Measurements from ENCODE around the gene ADAMTS4.

Gene ADAMTS4

GRCh38 chr1:161159087-161159912 lies 39.6 kb downstream of the ADAMTS4 start, which contains the start of gene USP21:
Gene USP21 (plus strand): TSS chr1:161159500. CDS start chr1:161160641, 1,141 bp downstream.
- peak; percentile 100 for DNase-seq (ENCODE audit: insufficient read length, low spot score)
- TF ChIP-seq, protein P1, sequence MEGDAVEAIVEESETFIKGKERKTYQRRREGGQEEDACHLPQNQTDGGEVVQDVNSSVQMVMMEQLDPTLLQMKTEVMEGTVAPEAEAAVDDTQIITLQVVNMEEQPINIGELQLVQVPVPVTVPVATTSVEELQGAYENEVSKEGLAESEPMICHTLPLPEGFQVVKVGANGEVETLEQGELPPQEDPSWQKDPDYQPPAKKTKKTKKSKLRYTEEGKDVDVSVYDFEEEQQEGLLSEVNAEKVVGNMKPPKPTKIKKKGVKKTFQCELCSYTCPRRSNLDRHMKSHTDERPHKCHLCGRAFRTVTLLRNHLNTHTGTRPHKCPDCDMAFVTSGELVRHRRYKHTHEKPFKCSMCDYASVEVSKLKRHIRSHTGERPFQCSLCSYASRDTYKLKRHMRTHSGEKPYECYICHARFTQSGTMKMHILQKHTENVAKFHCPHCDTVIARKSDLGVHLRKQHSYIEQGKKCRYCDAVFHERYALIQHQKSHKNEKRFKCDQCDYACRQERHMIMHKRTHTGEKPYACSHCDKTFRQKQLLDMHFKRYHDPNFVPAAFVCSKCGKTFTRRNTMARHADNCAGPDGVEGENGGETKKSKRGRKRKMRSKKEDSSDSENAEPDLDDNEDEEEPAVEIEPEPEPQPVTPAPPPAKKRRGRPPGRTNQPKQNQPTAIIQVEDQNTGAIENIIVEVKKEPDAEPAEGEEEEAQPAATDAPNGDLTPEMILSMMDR (IDR thresholded peaks at IDR 0.05; ENCODE audit: insufficient read depth, missing control alignments), result no peak
- no peak for FAIRE-seq

DNA sequence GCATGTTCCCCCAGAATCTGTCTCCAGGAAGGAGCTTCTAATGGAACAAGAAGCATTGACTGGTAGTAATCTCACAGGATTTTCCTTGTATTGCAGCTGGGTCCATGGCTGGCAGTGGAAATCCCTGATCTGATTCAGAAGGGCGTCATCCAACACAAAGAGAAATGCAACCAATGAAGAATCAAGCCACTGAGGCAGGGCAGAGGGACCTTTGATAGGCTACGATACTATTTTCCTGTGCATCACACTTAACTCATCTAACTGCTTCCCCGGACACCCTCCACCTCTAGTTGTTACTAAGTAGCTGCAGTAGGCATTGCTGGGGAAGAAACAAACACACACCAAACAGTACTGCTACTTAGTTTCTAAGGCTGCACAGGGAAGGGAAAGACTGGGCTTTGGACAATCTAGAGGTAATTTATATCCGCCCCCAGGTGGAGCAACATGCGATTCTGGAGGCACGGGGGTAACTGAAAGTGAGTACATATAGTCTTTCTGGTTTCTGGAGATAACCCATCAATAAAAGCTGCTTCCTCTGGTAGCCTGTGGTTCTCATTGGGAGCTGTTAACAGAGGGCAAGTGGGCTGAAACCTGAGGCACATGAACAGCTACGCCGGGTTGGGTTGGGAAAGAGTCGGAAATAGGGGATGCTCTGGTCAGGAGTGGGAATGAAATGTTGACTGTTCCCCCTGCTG lies 40.4 kb downstream of the ADAMTS4 start:
- TF ChIP-seq, protein P1 (IDR thresholded peaks at IDR 0.05; ENCODE audit: insufficient read depth, missing control alignments), result no peak
- no peak for FAIRE-seq
- no peak for DNase-seq (ENCODE audit: insufficient read length, low spot score)

GRCh38 chr1:161157867-161158266 lies 41.0 kb downstream of the ADAMTS4 start:
- no peak for FAIRE-seq

DNA sequence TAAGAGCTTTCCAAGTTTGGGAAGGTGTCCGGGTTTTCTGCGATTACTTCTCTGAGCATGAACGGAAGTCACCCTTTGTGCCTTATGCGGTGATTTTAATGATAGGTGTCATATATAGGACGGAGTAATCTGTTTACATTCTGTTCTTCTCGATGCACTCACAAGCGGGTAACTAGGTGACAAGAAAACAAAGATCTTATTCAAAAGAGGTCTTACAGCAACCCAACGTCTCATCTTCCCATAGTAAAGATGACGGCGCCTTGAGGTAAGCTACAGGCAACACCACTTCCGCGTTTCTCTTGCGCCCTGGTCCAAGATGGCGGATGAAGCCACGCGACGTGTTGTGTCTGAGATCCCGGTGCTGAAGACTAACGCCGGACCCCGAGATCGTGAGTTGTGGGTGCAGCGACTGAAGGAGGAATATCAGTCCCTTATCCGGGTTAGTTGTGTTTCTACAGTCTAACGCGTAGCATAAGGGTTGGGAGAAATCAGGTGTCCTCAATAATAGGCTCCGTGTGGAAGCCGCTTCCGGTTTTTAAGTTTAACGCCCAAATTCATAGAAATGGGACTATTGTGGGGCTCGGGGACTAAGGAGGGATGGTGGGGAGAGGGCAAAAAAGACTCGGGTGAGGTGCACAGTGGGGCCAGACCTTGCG lies 45.0 kb downstream of the ADAMTS4 start, which contains the start of gene UFC1:
Gene UFC1, plus strand, starts transcription at position 297 of the 656 bp plus-strand sequence. Its CDS starts 20 bp downstream, at position 317.
- FAIRE-seq (peak; percentile 44), DNase-seq (ENCODE audit: insufficient read length, low spot score) (peak; percentile 82)
- TF ChIP-seq, protein P1 (IDR thresholded peaks at IDR 0.05; ENCODE audit: insufficient read depth, missing control alignments), result no peak

More at GRCh38 chr1:161157867-161158266, 41.0 kb downstream of the ADAMTS4 start:
- TF ChIP-seq, protein P1 (IDR thresholded peaks at IDR 0.05; ENCODE audit: insufficient read depth, missing control alignments), result no peak
- no peak for DNase-seq (ENCODE audit: insufficient read length, low spot score)

DNA sequence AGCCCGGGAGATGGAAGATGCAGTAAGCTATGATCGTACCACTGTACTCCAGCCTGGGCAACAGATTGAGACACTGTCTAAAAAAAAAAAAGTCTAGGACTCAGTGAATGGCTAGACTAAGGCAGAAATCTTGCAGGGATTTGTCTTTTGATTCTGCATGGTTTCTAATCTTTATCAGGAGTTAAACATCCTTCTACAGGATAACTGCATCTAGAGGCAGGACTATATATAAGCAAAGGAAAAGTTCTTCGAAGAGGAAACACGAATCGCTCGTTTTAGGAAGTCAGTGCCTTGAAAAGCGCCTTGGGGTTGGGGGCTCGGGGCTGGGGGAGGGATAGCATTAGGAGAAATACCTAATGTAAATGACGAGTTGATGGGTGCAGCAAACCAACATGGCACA lies 45.7 kb downstream of the ADAMTS4 start:
- FAIRE-seq, result no peak
- TF ChIP-seq, protein P1 (IDR thresholded peaks at IDR 0.05; ENCODE audit: insufficient read depth, missing control alignments), result no peak
- no peak for DNase-seq (ENCODE audit: insufficient read length, low spot score)

DNA sequence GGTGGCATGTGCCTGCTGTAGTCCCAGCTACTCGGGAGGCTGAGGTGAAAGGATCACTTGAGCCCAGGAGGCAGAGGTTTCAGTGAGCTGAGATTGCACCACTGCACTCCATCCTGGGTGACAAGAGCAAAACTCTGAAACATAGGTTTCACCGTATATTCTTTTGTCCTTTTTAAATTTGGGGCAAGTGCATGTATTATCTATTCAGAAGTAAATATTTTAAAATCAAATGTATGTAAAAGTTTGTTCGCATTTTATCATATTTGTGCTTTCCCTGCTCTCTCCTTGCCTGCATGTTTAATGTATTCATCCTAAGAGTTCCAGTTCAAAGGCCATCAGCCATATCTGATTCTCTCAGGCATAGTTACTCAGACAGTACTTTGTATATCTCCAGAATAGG lies 53.0 kb downstream of the ADAMTS4 start:
- FAIRE-seq, result no peak
- no peak for DNase-seq (ENCODE audit: insufficient read length, low spot score)
- TF ChIP-seq, protein P1 (IDR thresholded peaks at IDR 0.05; ENCODE audit: insufficient read depth, missing control alignments), result no peak
